Naive thymus-derived CD4-positive, alpha-beta T cell (primary cell): ENCODE results near the gene CLTCL1. TPM values are rescaled to one million over a fixed set of nuclear protein-coding genes. Genes with fewer than 3 reads are reported as not detected.
"Not testable (repeated sequence)": the region's sequence is repeated elsewhere in the genome, so short reads cannot be mapped to it uniquely, and the experiment has no call there.

Experiments
- ATAC-seq: fragments of 150-1000 bp; cut with Tn5 transposase; 2 replicates; pipeline ENCODE4 v1.10.0; 2021; ENCODE audit warnings: mild to moderate bottlenecking, moderate library complexity
- CTCF ChIA-PET: fragments of 350-600 bp; sonication (Branson Sonifier 250); formaldehyde crosslinking; loops from one replicate; lab custom pipeline; 2021; ENCODE audit warnings: antibody characterized with exemption; lab: Charles Lee
- POLR2A ChIA-PET: fragments of 350-600 bp; sonication (Branson Sonifier 250); formaldehyde crosslinking; loops from one replicate; lab custom pipeline; 2021; ENCODE audit warnings: antibody characterized with exemption, inconsistent platforms; lab: Charles Lee
- DNase-seq, 9 donors: peaks; one replicate each; pipeline versions ENCODE4 v3.0.0 to v3.0.0-alpha.2; 2020 to 2022; ENCODE audit warnings: mixed read lengths in 1 of 9
- H3K27ac ChIP-seq: one replicate; pipeline ENCODE4 v1.7.0; 2013; ENCODE audit warnings: mild to moderate bottlenecking, low read depth, low read length, moderate library complexity
- H3K27me3 ChIP-seq, 2 donors: one replicate each; pipeline ENCODE4 v1.7.0; 2013; ENCODE audit warnings: low read length in 2 of 2, mild to moderate bottlenecking in 2 of 2, moderate library complexity in 2 of 2; ENCODE audit not compliant: control insufficient read depth in 2 of 2, insufficient read depth in 2 of 2
- H3K36me3 ChIP-seq, 3 experiments: 1 replicate in 2 of 3; 2 replicates in 1 of 3; pipeline ENCODE4 v1.7.0; 2013; ENCODE audit warnings: low read length in 3 of 3, mild to moderate bottlenecking in 3 of 3, moderate library complexity in 1 of 3; ENCODE audit not compliant: insufficient read depth in 3 of 3, control insufficient read depth in 2 of 3
- H3K4me1 ChIP-seq, 2 donors: one replicate each; pipeline ENCODE4 v1.7.0; 2013; ENCODE audit warnings: low read length in 2 of 2, mild to moderate bottlenecking in 2 of 2, moderate library complexity in 1 of 2; ENCODE audit not compliant: control insufficient read depth in 2 of 2, insufficient read depth in 2 of 2
- H3K4me3 ChIP-seq: 2 replicates; pipeline ENCODE4 v1.7.0; 2013; ENCODE audit warnings: mild to moderate bottlenecking, low read length
- H3K9me3 ChIP-seq, 3 experiments: 1 replicate in 2 of 3; 2 replicates in 1 of 3; pipeline ENCODE4 v1.7.0; 2013; ENCODE audit warnings: low read length in 3 of 3; ENCODE audit not compliant: control insufficient read depth in 2 of 3
- H3K27ac Mint-ChIP-seq, 9 donors: one replicate each; pipeline ENCODE4 v1.8.0; 2020 to 2022; ENCODE audit warnings: mixed read lengths in 9 of 9, mild to moderate bottlenecking in 8 of 9, moderate library complexity in 5 of 9, inconsistent platforms in 2 of 9
- H3K27me3 Mint-ChIP-seq, 5 donors: one replicate each; pipeline ENCODE4 v1.8.0; 2021 to 2022; ENCODE audit warnings: mixed read lengths in 5 of 5, mild to moderate bottlenecking in 1 of 5
- H3K36me3 Mint-ChIP-seq, 5 donors: one replicate each; pipeline ENCODE4 v1.8.0; 2020 to 2022; ENCODE audit warnings: mixed read lengths in 5 of 5, mild to moderate bottlenecking in 3 of 5, inconsistent platforms in 1 of 5
- H3K4me1 Mint-ChIP-seq, 7 donors: one replicate each; pipeline ENCODE4 v1.8.0; 2020 to 2022; ENCODE audit warnings: mixed read lengths in 7 of 7, mild to moderate bottlenecking in 3 of 7, inconsistent platforms in 1 of 7
- H3K4me3 Mint-ChIP-seq, 10 donors: one replicate each; pipeline ENCODE4 v1.8.0; 2020 to 2022; ENCODE audit warnings: mild to moderate bottlenecking in 10 of 10, mixed read lengths in 10 of 10, moderate library complexity in 6 of 10, inconsistent platforms in 2 of 10
- H3K9me3 Mint-ChIP-seq, 11 donors: one replicate each; pipeline ENCODE4 v1.8.0; 2020 to 2022; ENCODE audit warnings: mixed read lengths in 11 of 11, mild to moderate bottlenecking in 4 of 11, inconsistent platforms in 1 of 11, moderate library complexity in 1 of 11
- intact Hi-C, 2 donors: fragments of 100-400 bp; cut with micrococcal nuclease; formaldehyde crosslinking; loops; one replicate each; pipeline ENCODE4 v1.15.1; 2023
- polyA plus RNA-seq, 2 donors: library from polyadenylated mRNA; unstranded; fragments of 300-500 nt; fragmentation: Illumina TruSeq; gene quantifications; one replicate each; pipeline ENCODE4 v1.2.3, GENCODE V29; 2021
- total RNA-seq, 6 experiments: library from RNA in 5 of 6; stranded (reverse) in 5 of 6; gene quantifications; 1 replicate in 5 of 6; 2 replicates in 1 of 6; pipeline ENCODE4 v1.2.3 and lab custom pipeline; 2021 to 2026

Gene CLTCL1
- total and polyA plus RNA-seq, 7 experiments from 2014 or later = 0.22 to 3.1 (median 1.2) TPM

- Histone ChIP-seq H3K4me3 (no peak overlapping the region), H3K9me3 (no peaks in the 10 kb centered on the region), H3K27me3 (no peaks in the 10 kb centered on the region), H3K36me3 (no peaks in the 10 kb centered on the region), H3K27ac (no peak overlapping the region), H3K4me1 (no peaks in the 10 kb centered on the region)
- peaks cover 0 to 3% (median 0%) of the 10 kb centered on the region in 11 donors for H3K9me3 Mint-ChIP-seq
- POLR2A ChIA-PET = no interaction called here
- H3K4me1 Mint-ChIP-seq = peaks cover 0 to 5% (median 0%) of the 10 kb centered on the region in 7 donors
- CTCF ChIA-PET = no interaction called here
- peaks cover 9 to 21% (median 16%) of the 10 kb centered on the region in 5 donors for H3K27me3 Mint-ChIP-seq
- DNase-seq (no peak), ATAC-seq (no peak)
- H3K27ac Mint-ChIP-seq = no peak overlapping the region
- peaks cover 0 to 10% (median 8%) of the 10 kb centered on the region in 5 donors for H3K36me3 Mint-ChIP-seq
- intact Hi-C loops = no loop called here
- H3K4me3 Mint-ChIP-seq = no peak overlapping the region
Observed at GRCh38 chr22:19207401-19207808, 84.1 kb downstream of the CLTCL1 start.

GRCh38 chr22:19206287-19206686 is 85.2 kb downstream of the CLTCL1 start:
- ATAC-seq = no peak
- Histone ChIP-seq H3K9me3 (no peaks in the 10 kb centered on the region), H3K4me1 (no peaks in the 10 kb centered on the region), H3K4me3 (no peak overlapping the region), H3K27ac (no peak overlapping the region), H3K27me3 (no peaks in the 10 kb centered on the region), H3K36me3 (no peaks in the 10 kb centered on the region)
- DNase-seq = no peak
- ChIA-PET POLR2A (no interaction called here), CTCF (no interaction called here)
- peaks cover 0 to 10% (median 8%) of the 10 kb centered on the region in 5 donors for H3K36me3 Mint-ChIP-seq
- H3K9me3 Mint-ChIP-seq = peaks cover 0 to 3% (median 0%) of the 10 kb centered on the region in 11 donors
- H3K4me3 Mint-ChIP-seq = no peak overlapping the region
- peaks cover 0 to 5% (median 0%) of the 10 kb centered on the region in 7 donors for H3K4me1 Mint-ChIP-seq
- H3K27ac Mint-ChIP-seq = no peak overlapping the region
- H3K27me3 Mint-ChIP-seq = peaks cover 9 to 18% (median 14%) of the 10 kb centered on the region in 5 donors
- intact Hi-C loops = no loop called here

- H3K4me3 ChIP-seq = no peak overlapping the region
- no peak for DNase-seq
- CTCF ChIA-PET = no interaction called here
- H3K36me3 ChIP-seq = no peaks in the 10 kb centered on the region
- H3K4me1 ChIP-seq = no peaks in the 10 kb centered on the region
- no peaks in the 10 kb centered on the region for H3K9me3 ChIP-seq
- intact Hi-C loops = no loop called here
- no peak for ATAC-seq
- H3K27ac Mint-ChIP-seq = no peak overlapping the region
- peaks cover 0 to 5% (median 0%) of the 10 kb centered on the region in 7 donors for H3K4me1 Mint-ChIP-seq
- no peak overlapping the region for H3K27ac ChIP-seq
- no peak overlapping the region for H3K4me3 Mint-ChIP-seq
- H3K36me3 Mint-ChIP-seq = peaks cover 0 to 10% (median 4%) of the 10 kb centered on the region in 5 donors
- POLR2A ChIA-PET = no interaction called here
- peaks cover 4 to 9% (median 7%) of the 10 kb centered on the region in 5 donors for H3K27me3 Mint-ChIP-seq
- peaks cover 0 to 3% (median 0%) of the 10 kb centered on the region in 11 donors for H3K9me3 Mint-ChIP-seq
- H3K27me3 ChIP-seq = no peaks in the 10 kb centered on the region
Observed at GRCh38 chr22:19204640-19205039, 86.9 kb downstream of the CLTCL1 start.

- Histone ChIP-seq H3K4me1 (no peaks in the 10 kb centered on the region), H3K4me3 (no peak overlapping the region), H3K9me3 (no peaks in the 10 kb centered on the region), H3K36me3 (no peaks in the 10 kb centered on the region), H3K27ac (no peak overlapping the region), H3K27me3 (no peaks in the 10 kb centered on the region)
- Mint-ChIP-seq H3K4me3 (no peak overlapping the region), H3K4me1 (peaks cover 0 to 5% (median 0%) of the 10 kb centered on the region in 7 donors), H3K27ac (no peak overlapping the region), H3K36me3 (peaks cover 0 to 2% (median 0%) of the 10 kb centered on the region in 5 donors), H3K9me3 (peaks cover 0 to 3% (median 0%) of the 10 kb centered on the region in 11 donors), H3K27me3 (peaks cover 0 to 4% (median under 1%) of the 10 kb centered on the region in 5 donors)
- ChIA-PET CTCF (no interaction called here), POLR2A (no interaction called here)
- intact Hi-C loops = no loop called here
- DNase-seq (no peak), ATAC-seq (no peak)
Observed at GRCh38 chr22:19203834-19204233, 87.7 kb downstream of the CLTCL1 start.

GRCh38 chr22:19202799-19203186 is 88.7 kb downstream of the CLTCL1 start:
- H3K27ac ChIP-seq, H3K36me3 ChIP-seq, H3K27me3 ChIP-seq, H3K4me1 ChIP-seq, H3K9me3 ChIP-seq, intact Hi-C loops, H3K9me3 Mint-ChIP-seq, H3K27ac Mint-ChIP-seq, H3K4me3 Mint-ChIP-seq, H3K27me3 Mint-ChIP-seq, H3K4me3 ChIP-seq, H3K36me3 Mint-ChIP-seq, CTCF ChIA-PET, H3K4me1 Mint-ChIP-seq, POLR2A ChIA-PET, DNase-seq, ATAC-seq: not testable (repeated sequence)

GRCh38 chr22:19201869-19202798 is 89.4 kb downstream of the CLTCL1 start:
- no peaks in the 10 kb centered on the region for H3K36me3 ChIP-seq
- H3K9me3 ChIP-seq = no peaks in the 10 kb centered on the region
- ChIA-PET POLR2A (no interaction called here), CTCF (no interaction called here)
- ATAC-seq (no peak), DNase-seq (no peak)
- H3K36me3 Mint-ChIP-seq = no peaks in the 10 kb centered on the region
- H3K27me3 ChIP-seq = no peaks in the 10 kb centered on the region
- H3K9me3 Mint-ChIP-seq = peaks cover 0 to 3% (median 0%) of the 10 kb centered on the region in 11 donors
- H3K4me3 Mint-ChIP-seq = no peak overlapping the region
- no peak overlapping the region for H3K4me3 ChIP-seq
- H3K4me1 ChIP-seq = no peaks in the 10 kb centered on the region
- peaks cover 0 to 6% (median 0%) of the 10 kb centered on the region in 5 donors for H3K27me3 Mint-ChIP-seq
- H3K27ac ChIP-seq = no peak overlapping the region
- H3K27ac Mint-ChIP-seq = no peak overlapping the region
- H3K4me1 Mint-ChIP-seq = peaks cover 0 to 5% (median 0%) of the 10 kb centered on the region in 7 donors
- intact Hi-C loops = no loop called here
